ENCODE measurements around the gene GNPDA1. TPM values are rescaled to one million over a fixed set of nuclear protein-coding genes. Genes with fewer than 3 reads are reported as not detected.
A peak's percentile ranks its signal among the peaks of the same experiment; 100 is the strongest.

The GNPDA1 gene
- total RNA-seq, 1 experiment from 2014 or later = 36.1 TPM

DNA sequence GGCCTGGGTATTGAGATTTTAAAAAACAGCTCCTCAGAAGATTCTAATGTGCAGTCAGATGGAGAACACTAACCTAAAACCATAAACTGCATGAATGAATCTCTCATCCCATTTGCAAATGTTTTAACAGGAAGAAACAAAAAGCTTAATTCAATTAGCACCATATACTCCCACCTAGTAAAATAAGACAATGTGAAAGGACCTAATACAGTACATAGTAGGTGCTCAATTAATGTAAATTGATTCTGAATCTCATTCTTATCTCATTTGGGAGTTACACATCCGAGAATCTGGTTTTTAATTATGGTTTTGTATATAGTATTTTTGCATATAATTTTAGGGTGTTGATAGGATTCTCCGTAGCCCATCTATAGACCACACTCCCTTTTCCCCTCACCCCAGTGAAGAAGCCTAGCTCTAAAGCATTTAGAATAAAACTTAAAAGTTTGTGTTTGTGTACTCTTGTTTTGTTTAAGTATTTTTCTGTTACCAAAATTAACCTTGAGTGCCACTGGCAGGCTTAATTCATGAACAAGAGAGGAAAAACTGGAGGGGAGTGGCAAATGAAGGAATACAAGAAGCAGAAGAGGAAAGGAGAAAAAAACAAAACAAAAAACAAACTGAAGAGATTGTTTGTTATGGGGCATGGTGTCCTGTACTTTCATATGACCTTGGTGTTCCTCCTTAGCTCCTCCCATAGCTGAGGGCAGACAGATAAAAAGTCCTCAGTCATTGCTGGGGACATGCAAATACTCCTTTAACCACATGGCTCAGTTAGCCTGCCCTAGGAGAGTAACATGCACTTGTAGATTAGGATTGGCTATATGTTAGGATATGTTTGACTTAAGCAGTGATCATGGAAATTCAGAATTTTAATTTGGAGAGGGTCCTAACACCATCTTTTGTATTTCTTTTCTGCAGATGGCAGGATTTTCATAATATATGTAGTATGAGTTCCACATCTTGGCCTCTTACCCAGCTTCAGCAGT lies 42.8 kb downstream of the GNPDA1 start:
- Mint-ChIP-seq H3K27me3 (ENCODE audit: insufficient read depth, unreplicated experiment) (no peaks in the 10 kb centered on the region), H3K9me3 (ENCODE audit: unreplicated experiment) (no peaks in the 10 kb centered on the region), H3K27ac (ENCODE audit: low read depth, unreplicated experiment) (peak overlapping the region; percentile 99), H3K36me3 (ENCODE audit: insufficient read depth, unreplicated experiment) (peaks cover 52% of the 10 kb centered on the region), H3K4me3 (ENCODE audit: unreplicated experiment) (peak overlapping the region; percentile 88), H3K4me1 (ENCODE audit: insufficient read depth, unreplicated experiment) (peaks cover 27% of the 10 kb centered on the region)
- BruUV-seq (replicated peaks) = no TSS peak
- ChIA-PET POLR2A (interaction anchor here (0.6 to 3.9 kb wide), 49 partner anchors 8 to 1423 kb away, joined by 3 to 57 read pairs (median 5); partner anchors contain the start of genes ARAP3, DELE1, DIAPH1 and EIF4EBP3), CTCF (interaction anchor here (0.6 to 18.0 kb wide), 42 partner anchors 9 to 1775 kb away, joined by 3 to 395 read pairs (median 6); partner anchors contain the start of genes DELE1, EIF4EBP3, GNPDA1 and PCDH1)
- peak; percentile 42 for DNase-seq (ENCODE audit: unreplicated experiment)
- TF ChIP-seq, protein P1, sequence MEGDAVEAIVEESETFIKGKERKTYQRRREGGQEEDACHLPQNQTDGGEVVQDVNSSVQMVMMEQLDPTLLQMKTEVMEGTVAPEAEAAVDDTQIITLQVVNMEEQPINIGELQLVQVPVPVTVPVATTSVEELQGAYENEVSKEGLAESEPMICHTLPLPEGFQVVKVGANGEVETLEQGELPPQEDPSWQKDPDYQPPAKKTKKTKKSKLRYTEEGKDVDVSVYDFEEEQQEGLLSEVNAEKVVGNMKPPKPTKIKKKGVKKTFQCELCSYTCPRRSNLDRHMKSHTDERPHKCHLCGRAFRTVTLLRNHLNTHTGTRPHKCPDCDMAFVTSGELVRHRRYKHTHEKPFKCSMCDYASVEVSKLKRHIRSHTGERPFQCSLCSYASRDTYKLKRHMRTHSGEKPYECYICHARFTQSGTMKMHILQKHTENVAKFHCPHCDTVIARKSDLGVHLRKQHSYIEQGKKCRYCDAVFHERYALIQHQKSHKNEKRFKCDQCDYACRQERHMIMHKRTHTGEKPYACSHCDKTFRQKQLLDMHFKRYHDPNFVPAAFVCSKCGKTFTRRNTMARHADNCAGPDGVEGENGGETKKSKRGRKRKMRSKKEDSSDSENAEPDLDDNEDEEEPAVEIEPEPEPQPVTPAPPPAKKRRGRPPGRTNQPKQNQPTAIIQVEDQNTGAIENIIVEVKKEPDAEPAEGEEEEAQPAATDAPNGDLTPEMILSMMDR (IDR thresholded peaks at IDR 0.05; ENCODE audit: unreplicated experiment) = no peak
- intact Hi-C loops (cut with micrococcal nuclease) = loop anchor here (1.0 to 10.0 kb wide), 3 partner anchors 45 to 277 kb away; no protein-coding TSS in a partner anchor

DNA sequence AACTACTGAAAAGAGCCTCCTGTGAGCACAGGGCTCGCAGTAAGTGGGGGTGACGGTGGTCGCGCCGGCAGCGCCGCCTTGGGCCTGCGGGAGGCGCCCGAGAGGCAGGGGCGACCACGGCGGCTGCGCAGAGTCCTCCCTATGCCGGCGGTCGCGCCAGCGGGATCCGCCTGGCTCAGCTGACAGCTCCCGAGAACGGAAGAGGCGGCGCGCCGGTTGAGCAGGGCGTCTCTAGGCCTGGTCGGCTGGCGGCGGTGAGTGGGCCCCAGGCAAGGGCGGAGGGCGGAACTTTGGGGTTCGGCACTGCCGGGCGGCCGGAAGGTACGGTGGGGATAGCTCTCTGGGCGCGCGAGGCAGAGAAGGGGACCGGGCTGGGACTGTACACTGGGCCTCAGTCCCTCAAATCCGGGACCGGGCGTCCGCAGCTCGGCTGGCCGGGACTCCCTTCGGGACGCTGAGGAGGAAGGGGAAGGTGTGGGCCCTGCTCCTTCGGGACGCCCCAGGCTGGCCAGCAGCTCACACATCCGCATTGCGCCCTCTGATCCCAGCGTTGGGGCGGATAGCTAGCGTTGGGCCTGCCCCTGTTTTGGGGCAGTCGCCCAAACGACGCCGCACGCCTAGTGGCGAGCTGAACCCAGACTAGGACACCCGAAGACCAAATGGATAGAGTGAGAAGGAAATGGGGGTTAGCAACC lies 43.8 kb downstream of the GNPDA1 start, which contains the start of gene RNF14:
Gene RNF14, plus strand, starts transcription at position 192 of the 695 bp plus-strand sequence. CDS start 4,484 bp downstream, outside the sequence.
- no peaks in the 10 kb centered on the region for H3K27me3 Mint-ChIP-seq (ENCODE audit: insufficient read depth, unreplicated experiment)
- H3K4me1 Mint-ChIP-seq (ENCODE audit: insufficient read depth, unreplicated experiment) = peaks cover 24% of the 10 kb centered on the region
- H3K27ac Mint-ChIP-seq (ENCODE audit: low read depth, unreplicated experiment) = peak within 1 kb of the TSS; percentile 99
- peak; percentile 97 for DNase-seq (ENCODE audit: unreplicated experiment)
- ChIA-PET CTCF (interaction anchor here (0.6 to 18.0 kb wide), 52 partner anchors 10 to 1422 kb away, joined by 3 to 395 read pairs (median 5); partner anchors contain the start of genes DELE1, EIF4EBP3, GNPDA1 and PCDH1), POLR2A (interaction anchor here (0.6 to 3.9 kb wide), 58 partner anchors 8 to 1368 kb away, joined by 3 to 57 read pairs (median 5); partner anchors contain the start of genes ARAP3, DELE1, DIAPH1 and FCHSD1)
- TF ChIP-seq, protein P1 (IDR thresholded peaks at IDR 0.05; ENCODE audit: unreplicated experiment) = peak; percentile 100
- H3K36me3 Mint-ChIP-seq (ENCODE audit: insufficient read depth, unreplicated experiment) = peaks cover 42% of the 10 kb centered on the region
- H3K4me3 Mint-ChIP-seq (ENCODE audit: unreplicated experiment) = peak within 1 kb of the TSS; percentile 88
- intact Hi-C loops (cut with micrococcal nuclease) = loop anchor here (1.0 to 10.0 kb wide), 3 partner anchors 46 to 276 kb away; no protein-coding TSS in a partner anchor
- H3K9me3 Mint-ChIP-seq (ENCODE audit: unreplicated experiment) = no peaks in the 10 kb centered on the region
- TSS peak; percentile 69 for BruUV-seq (replicated peaks)

DNA sequence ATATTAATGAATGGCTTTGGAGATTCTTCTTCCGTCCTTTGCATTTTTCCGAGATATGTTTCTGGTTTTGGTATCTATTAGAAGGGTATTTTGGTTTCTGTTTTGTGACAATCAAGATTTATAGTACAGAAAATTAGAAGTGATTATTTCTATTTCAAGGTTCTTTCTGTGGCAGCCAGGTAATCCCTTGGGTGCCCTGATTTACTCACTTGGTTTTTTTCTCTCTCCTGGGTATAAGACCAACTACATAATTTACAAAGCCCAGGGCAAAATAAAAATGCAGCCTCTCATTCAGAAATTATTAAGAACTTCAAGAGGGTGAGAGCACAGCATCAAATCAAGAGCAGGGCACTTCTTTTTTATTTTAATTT lies 45.9 kb downstream of the GNPDA1 start:
- H3K27ac Mint-ChIP-seq (ENCODE audit: low read depth, unreplicated experiment) = no peak overlapping the region
- CTCF ChIA-PET = interaction anchor here (0.5 to 18.0 kb wide), 8 partner anchors 9 to 298 kb away, joined by 3 to 395 read pairs (median 23); partner anchors contain the start of gene PCDH12
- peaks cover 21% of the 10 kb centered on the region for H3K36me3 Mint-ChIP-seq (ENCODE audit: insufficient read depth, unreplicated experiment)
- POLR2A ChIA-PET = interaction anchor here (0.6 kb wide), 1 partner anchor 316 kb away, joined by 4 read pairs; no protein-coding TSS in a partner anchor
- intact Hi-C loops (cut with micrococcal nuclease) = loop anchor here (10.0 kb wide), 1 partner anchor 152 kb away; no protein-coding TSS in a partner anchor
- H3K4me1 Mint-ChIP-seq (ENCODE audit: insufficient read depth, unreplicated experiment) = peaks cover 20% of the 10 kb centered on the region
- TF ChIP-seq, protein P1 (IDR thresholded peaks at IDR 0.05; ENCODE audit: unreplicated experiment) = no peak
- no peaks in the 10 kb centered on the region for H3K27me3 Mint-ChIP-seq (ENCODE audit: insufficient read depth, unreplicated experiment)
- no peak for DNase-seq (ENCODE audit: unreplicated experiment)
- H3K9me3 Mint-ChIP-seq (ENCODE audit: unreplicated experiment) = no peaks in the 10 kb centered on the region
- BruUV-seq (replicated peaks) = no TSS peak
- H3K4me3 Mint-ChIP-seq (ENCODE audit: unreplicated experiment) = no peak overlapping the region

Measured in MCF 10A (cell line).